GM12878 (cell line): ENCODE results near the gene CDK4. TPM values are rescaled to one million over a fixed set of nuclear protein-coding genes. Genes with fewer than 3 reads are reported as not detected.

Experiments
- ATAC-seq: fragments of 200-7000 bp; cut with Tn5 transposase; 3 replicates; pipeline ENCODE4 v1.9.1; 2020; ENCODE audit warnings: mild to moderate bottlenecking, moderate library complexity
- BruUV-seq: library from RNA; stranded (reverse); fragments of 400-500 nt; replicated peaks from 2 replicates; lab custom pipeline; 2021; lab: Mats Ljungman, UMichigan
- CTCF ChIA-PET: fragments of 300-600 bp; sonication (Branson Sonifier 250); formaldehyde crosslinking; extraction: SDS; loops from one replicate; lab custom pipeline; 2021; ENCODE audit warnings: inconsistent platforms; lab: Yijun Ruan, JAX
- POLR2A ChIA-PET: fragments of 350-600 bp; formaldehyde crosslinking; extraction: SDS; loops from one replicate; lab custom pipeline; 2021; ENCODE audit warnings: inconsistent platforms; lab: Charles Lee
- RAD21 ChIA-PET: fragments of 300-600 bp; sonication (Branson Sonifier 250); formaldehyde crosslinking; loops from one replicate; lab custom pipeline; 2023; ENCODE audit warnings: antibody characterized with exemption; ENCODE audit not compliant: unreplicated experiment; lab: Charles Lee
- SMC1A ChIA-PET: fragments of 300-600 bp; sonication (Branson Sonifier 250); formaldehyde crosslinking; loops from one replicate; lab custom pipeline; 2023; ENCODE audit not compliant: unreplicated experiment, uncharacterized antibody; lab: Charles Lee
- DNase-seq: peaks from one replicate; pipeline ENCODE4 v3.0.0-alpha.2; 2011; ENCODE audit warnings: low read depth, low spot score
- FAIRE-seq: peaks from 3 replicates; lab custom pipeline; 2011; peaks lifted over from hg19 to GRCh38; lab: Jason Lieb, UNC
- H2AFZ ChIP-seq: 2 replicates; pipeline ENCODE4 v1.6.0; 2011; ENCODE audit warnings: low read depth, low read length, control low read depth; ENCODE audit not compliant: control insufficient read depth
- H3K27ac ChIP-seq: 2 replicates; pipeline ENCODE4 v1.5.1; 2011; ENCODE audit warnings: control low read depth; ENCODE audit not compliant: control insufficient read depth, insufficient read depth
- H3K27me3 ChIP-seq, 2 experiments: replicated peaks in 1 of 2; 2 replicates each; pipeline versions ENCODE4 v1.6.0 to v1.6.1; 2011; ENCODE audit warnings: low read length in 1 of 2; ENCODE audit not compliant: control insufficient read depth in 2 of 2, insufficient read depth in 2 of 2
- H3K36me3 ChIP-seq, 2 experiments: 2 replicates each; pipeline ENCODE4 v1.5.1; 2011; ENCODE audit warnings: low read length in 1 of 2; ENCODE audit not compliant: control insufficient read depth in 2 of 2, insufficient read depth in 2 of 2
- H3K4me1 ChIP-seq: 2 replicates; pipeline ENCODE4 v1.6.1; 2011; ENCODE audit warnings: mild to moderate bottlenecking, low read length, moderate library complexity, mixed read lengths; ENCODE audit not compliant: control insufficient read depth, insufficient read depth
- H3K4me2 ChIP-seq: 2 replicates; pipeline ENCODE4 v1.6.0; 2011; ENCODE audit warnings: control low read depth; ENCODE audit not compliant: control insufficient read depth, insufficient read depth
- H3K4me3 ChIP-seq: fragments of 200-600 bp; sonication (generic); 2 replicates; pipeline ENCODE4 v1.5.1; 2016
- H3K79me2 ChIP-seq: 2 replicates; pipeline ENCODE4 v1.6.0; 2011; ENCODE audit warnings: low read length; ENCODE audit not compliant: control insufficient read depth, insufficient read depth
- H3K9ac ChIP-seq: 2 replicates; pipeline ENCODE4 v1.8.0; 2011; ENCODE audit warnings: low read length, control low read depth, mixed read lengths; ENCODE audit not compliant: control insufficient read depth, insufficient read depth
- H3K9me3 ChIP-seq: replicated peaks from 3 replicates; pipeline ENCODE4 v1.5.1; 2011; ENCODE audit warnings: mild to moderate bottlenecking, low read length; ENCODE audit not compliant: control insufficient read depth, insufficient read depth
- H4K20me1 ChIP-seq: 2 replicates; pipeline ENCODE4 v1.6.0; 2011; ENCODE audit not compliant: control insufficient read depth, insufficient read depth
- DPF2 ChIP-seq: fragments of 450-650 bp; IDR thresholded peaks from 2 replicates; pipeline ENCODE4 v1.6.1; 2017; ENCODE audit warnings: mild to moderate bottlenecking
- E2F4 ChIP-seq: IDR thresholded peaks from 2 replicates; pipeline ENCODE4 v1.6.1; 2012; ENCODE audit warnings: low read depth, low read length, improper control_type of control experiment
- GABPA ChIP-seq: IDR thresholded peaks from 2 replicates; pipeline ENCODE4 v1.6.1; 2014; ENCODE audit warnings: antibody characterized with exemption, low read depth, mild to moderate bottlenecking, inconsistent platforms
- HDAC2 ChIP-seq: fragments of 200-600 bp; sonication (generic); IDR thresholded peaks from 2 replicates; pipeline ENCODE4 v1.6.1; 2017
- JUND ChIP-seq: IDR thresholded peaks from 2 replicates; pipeline ENCODE4 v1.6.1; 2012; ENCODE audit warnings: low read depth, mild to moderate bottlenecking, low read length, improper control_type of control experiment, moderate library complexity
- MEF2B ChIP-seq: fragments of 450-650 bp; IDR thresholded peaks from 2 replicates; pipeline ENCODE4 v1.6.1; 2018; ENCODE audit warnings: mild to moderate bottlenecking, moderate library complexity; ENCODE audit not compliant: partially characterized antibody, poor library complexity, severe bottlenecking
- MTA2 ChIP-seq: fragments of 450-650 bp; IDR thresholded peaks from 2 replicates; pipeline ENCODE4 v1.6.1; 2016; ENCODE audit warnings: low read depth, mild to moderate bottlenecking, moderate library complexity
- NRF1 ChIP-seq: conservative IDR thresholded peaks from 2 replicates; pipeline ENCODE4 v1.6.1; 2011; ENCODE audit warnings: mild to moderate bottlenecking, low read depth, low read length, improper control_type of control experiment
- PML ChIP-seq: IDR thresholded peaks from 2 replicates; pipeline ENCODE4 v1.6.1; 2012; ENCODE audit warnings: low read length, inconsistent platforms
- STAT3 ChIP-seq: IDR thresholded peaks from 2 replicates; pipeline ENCODE4 v1.6.1; 2011; ENCODE audit warnings: low read depth, low read length, improper control_type of control experiment
- SUPT20H ChIP-seq: IDR thresholded peaks from 2 replicates; pipeline ENCODE4 v1.6.1; 2011; ENCODE audit warnings: low read depth, mild to moderate bottlenecking, low read length, moderate library complexity, borderline replicate concordance; ENCODE audit not compliant: control insufficient read depth
- USF1 ChIP-seq: IDR thresholded peaks from 2 replicates; pipeline ENCODE4 v1.6.1; 2011; ENCODE audit warnings: borderline replicate concordance, low read depth, mild to moderate bottlenecking, moderate library complexity, mixed read lengths, low read length; ENCODE audit not compliant: insufficient read depth; ENCODE audit errors: extremely low read length
- ZBED1 ChIP-seq: IDR thresholded peaks from 2 replicates; pipeline ENCODE4 v1.6.1; 2016; ENCODE audit warnings: borderline replicate concordance
- WGBS: methylation state at CpG from one replicate; pipeline ENCODE4 v1.1.6; 2016; ENCODE audit warnings: low lambda C conversion rate; ENCODE audit not compliant: insufficient replicate concordance, insufficient coverage; ENCODE audit errors: missing lambda C conversion rate; 5-methylcytosine and 5-hydroxymethylcytosine counted together
- in situ Hi-C: fragments of 300-500 bp; cut with MboI; formaldehyde crosslinking; loops from 9 replicates; pipeline ENCODE4 v1.14.3; 2018; ENCODE audit warnings: mixed read lengths
- intact Hi-C: fragments of 100-400 bp; cut with micrococcal nuclease; formaldehyde crosslinking; loops from one replicate; pipeline ENCODE4 v1.14.2; 2022; ENCODE audit not compliant: unreplicated experiment
- polyA plus RNA-seq, 11 experiments: library from polyadenylated mRNA; depleted of rRNA in 4 of 11; unstranded in 6 of 11; stranded (reverse) in 5 of 11; fragments of >200 nt; fragmentation: Nextera tagmentation in 4 of 11; fragmentation: Illumina TruSeq in 1 of 11; extraction: Ambion mirVana in 4 of 11; extraction: Trizol in 1 of 11; gene quantifications; 1 replicate in 1 of 11; 2 replicates in 10 of 11; pipeline versions ENCODE4 v1.2.1 to v1.2.3, GENCODE V29; 2011 to 2016; ENCODE audit warnings: inconsistent platforms in 2 of 11, missing spikeins in 2 of 11, low read depth in 1 of 11
- total RNA-seq, 4 experiments: library from RNA; depleted of rRNA in 3 of 4; stranded (reverse); fragments of >200 nt in 3 of 4; fragmentation: Illumina TruSeq in 1 of 4; extraction: Trizol in 1 of 4; gene quantifications; 2 replicates each; pipeline versions ENCODE4 v1.2.1 to v1.2.3, GENCODE V29; 2013 to 2021
- TF ChIP-seq, protein P1 (sequence below): fragments of 450-650 bp; IDR thresholded peaks from 2 replicates; pipeline ENCODE4 v1.6.1; 2016; ENCODE audit warnings: mild to moderate bottlenecking
- TF ChIP-seq, protein P2 (sequence below): IDR thresholded peaks from 2 replicates; pipeline ENCODE4 v1.6.1; 2011; ENCODE audit warnings: low read depth, mild to moderate bottlenecking, low read length, moderate library complexity, borderline replicate concordance; ENCODE audit errors: extremely low read depth
- TF ChIP-seq, protein P3 (sequence below): IDR thresholded peaks from 2 replicates; pipeline ENCODE4 v1.6.1; 2011; ENCODE audit warnings: mild to moderate bottlenecking, low read depth, low read length, moderate library complexity; ENCODE audit not compliant: insufficient replicate concordance
- TF ChIP-seq, protein P4 (sequence below): fragments of 450-650 bp; IDR thresholded peaks from 2 replicates; pipeline ENCODE4 v1.6.1; 2018; ENCODE audit warnings: borderline replicate concordance, mild to moderate bottlenecking; ENCODE audit not compliant: partially characterized antibody

Gene CDK4
- total and polyA plus RNA-seq, 10 of the 15 experiments (the other 5 are each of a cell fraction or from before 2014, with no cell fraction given), result 26.1 to 385 (median 221) TPM

DNA sequence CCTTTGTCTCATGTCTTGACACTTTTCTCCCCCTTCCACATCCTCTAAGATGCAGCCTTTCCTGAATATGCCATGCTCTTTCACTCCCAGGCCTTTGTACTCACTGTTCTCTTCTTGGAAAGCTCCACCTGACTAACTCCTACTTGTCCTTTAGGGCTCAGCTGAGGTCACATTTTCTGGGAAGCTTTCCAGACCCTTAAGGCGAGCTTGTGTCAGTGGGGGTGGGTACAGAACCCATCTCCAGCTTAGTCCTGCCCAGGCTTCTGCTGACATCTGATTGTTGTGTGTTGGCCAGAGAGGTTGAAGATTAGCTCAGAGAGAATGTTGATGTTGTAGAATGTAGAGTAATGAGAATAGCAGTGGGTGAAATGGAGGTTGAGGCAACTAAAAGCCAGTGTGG lies 27.6 kb upstream of the CDK4 start:
- no peaks in the 10 kb centered on the region for H3K27me3 ChIP-seq
- ChIA-PET RAD21 (no interaction called here), CTCF (interaction anchor here (0.6 to 1.9 kb wide), 6 partner anchors 20 to 115 kb away, joined by 3 to 13 read pairs (median 4); no protein-coding TSS in a partner anchor), POLR2A (no interaction called here), SMC1A (interaction anchor here (1.8 kb wide), 1 partner anchor 124 kb away, joined by 5 read pairs; no protein-coding TSS in a partner anchor)
- H3K4me1 ChIP-seq, result peaks cover 8% of the 10 kb centered on the region; the same call in 1 of the 2 replicates
- no peak overlapping the region for H3K4me3 ChIP-seq
- no peak overlapping the region for H3K4me2 ChIP-seq
- H2AFZ ChIP-seq, result no peak overlapping the region
- no peaks in the 10 kb centered on the region for H3K36me3 ChIP-seq
- no peak overlapping the region for H3K27ac ChIP-seq
- in situ Hi-C loops (no loop called here), intact Hi-C loops (no loop called here)
- no peaks in the 10 kb centered on the region for H4K20me1 ChIP-seq
- no peak for DNase-seq
- H3K9ac ChIP-seq, result no peak overlapping the region
- no peak for FAIRE-seq
- 56% methylated on average over 1 of the region's 1 CpG for WGBS
- peaks cover 15% of the 10 kb centered on the region for H3K79me2 ChIP-seq
- no peaks in the 10 kb centered on the region for H3K9me3 ChIP-seq
- no peak for ATAC-seq
- BruUV-seq, result no TSS peak
- no peak for TF ChIP-seq GABPA
- no peak for TF ChIP-seq MEF2B
- TF ChIP-seq E2F4, result no peak
- TF ChIP-seq, protein P1, sequence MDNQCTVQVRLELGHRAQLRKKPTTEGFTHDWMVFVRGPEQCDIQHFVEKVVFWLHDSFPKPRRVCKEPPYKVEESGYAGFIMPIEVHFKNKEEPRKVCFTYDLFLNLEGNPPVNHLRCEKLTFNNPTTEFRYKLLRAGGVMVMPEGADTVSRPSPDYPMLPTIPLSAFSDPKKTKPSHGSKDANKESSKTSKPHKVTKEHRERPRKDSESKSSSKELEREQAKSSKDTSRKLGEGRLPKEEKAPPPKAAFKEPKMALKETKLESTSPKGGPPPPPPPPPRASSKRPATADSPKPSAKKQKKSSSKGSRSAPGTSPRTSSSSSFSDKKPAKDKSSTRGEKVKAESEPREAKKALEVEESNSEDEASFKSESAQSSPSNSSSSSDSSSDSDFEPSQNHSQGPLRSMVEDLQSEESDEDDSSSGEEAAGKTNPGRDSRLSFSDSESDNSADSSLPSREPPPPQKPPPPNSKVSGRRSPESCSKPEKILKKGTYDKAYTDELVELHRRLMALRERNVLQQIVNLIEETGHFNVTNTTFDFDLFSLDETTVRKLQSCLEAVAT, result no peak
- TF ChIP-seq, protein P2, sequence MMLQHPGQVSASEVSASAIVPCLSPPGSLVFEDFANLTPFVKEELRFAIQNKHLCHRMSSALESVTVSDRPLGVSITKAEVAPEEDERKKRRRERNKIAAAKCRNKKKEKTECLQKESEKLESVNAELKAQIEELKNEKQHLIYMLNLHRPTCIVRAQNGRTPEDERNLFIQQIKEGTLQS, result no peak
- no peak for TF ChIP-seq ZBED1
- TF ChIP-seq STAT3, result no peak
- TF ChIP-seq HDAC2, result no peak
- TF ChIP-seq, protein P3, sequence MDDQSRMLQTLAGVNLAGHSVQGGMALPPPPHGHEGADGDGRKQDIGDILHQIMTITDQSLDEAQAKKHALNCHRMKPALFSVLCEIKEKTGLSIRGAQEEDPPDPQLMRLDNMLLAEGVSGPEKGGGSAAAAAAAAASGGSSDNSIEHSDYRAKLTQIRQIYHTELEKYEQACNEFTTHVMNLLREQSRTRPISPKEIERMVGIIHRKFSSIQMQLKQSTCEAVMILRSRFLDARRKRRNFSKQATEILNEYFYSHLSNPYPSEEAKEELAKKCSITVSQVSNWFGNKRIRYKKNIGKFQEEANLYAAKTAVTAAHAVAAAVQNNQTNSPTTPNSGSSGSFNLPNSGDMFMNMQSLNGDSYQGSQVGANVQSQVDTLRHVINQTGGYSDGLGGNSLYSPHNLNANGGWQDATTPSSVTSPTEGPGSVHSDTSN, result no peak
- TF ChIP-seq JUND, result no peak
- TF ChIP-seq PML, result no peak
- no peak for TF ChIP-seq USF1
- TF ChIP-seq SUPT20H, result no peak
- TF ChIP-seq, protein P4, sequence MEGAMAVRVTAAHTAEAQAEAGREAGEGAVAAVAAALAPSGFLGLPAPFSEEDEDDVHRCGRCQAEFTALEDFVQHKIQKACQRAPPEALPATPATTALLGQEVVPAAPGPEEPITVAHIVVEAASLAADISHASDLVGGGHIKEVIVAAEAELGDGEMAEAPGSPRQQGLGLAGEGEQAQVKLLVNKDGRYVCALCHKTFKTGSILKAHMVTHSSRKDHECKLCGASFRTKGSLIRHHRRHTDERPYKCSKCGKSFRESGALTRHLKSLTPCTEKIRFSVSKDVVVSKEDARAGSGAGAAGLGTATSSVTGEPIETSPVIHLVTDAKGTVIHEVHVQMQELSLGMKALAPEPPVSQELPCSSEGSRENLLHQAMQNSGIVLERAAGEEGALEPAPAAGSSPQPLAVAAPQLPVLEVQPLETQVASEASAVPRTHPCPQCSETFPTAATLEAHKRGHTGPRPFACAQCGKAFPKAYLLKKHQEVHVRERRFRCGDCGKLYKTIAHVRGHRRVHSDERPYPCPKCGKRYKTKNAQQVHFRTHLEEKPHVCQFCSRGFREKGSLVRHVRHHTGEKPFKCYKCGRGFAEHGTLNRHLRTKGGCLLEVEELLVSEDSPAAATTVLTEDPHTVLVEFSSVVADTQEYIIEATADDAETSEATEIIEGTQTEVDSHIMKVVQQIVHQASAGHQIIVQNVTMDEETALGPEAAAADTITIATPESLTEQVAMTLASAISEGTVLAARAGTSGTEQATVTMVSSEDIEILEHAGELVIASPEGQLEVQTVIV, result no peak
- no peak for TF ChIP-seq NRF1
- no peak for TF ChIP-seq DPF2
- TF ChIP-seq MTA2, result no peak
